Karpas-422 (cell line): ENCODE results near the gene MRTFA. TPM values are rescaled to one million over a fixed set of nuclear protein-coding genes. Genes with fewer than 3 reads are reported as not detected.
"Not testable (repeated sequence)": the region's sequence is repeated elsewhere in the genome, so short reads cannot be mapped to it uniquely, and the experiment has no call there.

ENCODE experiments used
- DNase-seq: peaks from one replicate; pipeline ENCODE4 v3.0.0-alpha.2; 2015
- H2AFZ ChIP-seq: fragments of 200-600 bp; sonication (generic); 2 replicates; pipeline ENCODE4 v1.6.1; 2014; ENCODE audit warnings: antibody characterized with exemption, low read length, mixed read lengths
- H3K27ac ChIP-seq: fragments of 200-600 bp; sonication (generic); 2 replicates; pipeline ENCODE4 v1.5.1; 2014; ENCODE audit warnings: mild to moderate bottlenecking, low read length, moderate library complexity
- H3K27me3 ChIP-seq: fragments of 200-600 bp; sonication (generic); 2 replicates; pipeline ENCODE4 v1.6.1; 2014; ENCODE audit warnings: low read length, mixed read lengths
- H3K36me3 ChIP-seq: fragments of 200-600 bp; sonication (generic); 2 replicates; pipeline ENCODE4 v1.6.1; 2014; ENCODE audit warnings: low read length, mixed read lengths; ENCODE audit not compliant: insufficient read depth
- H3K4me1 ChIP-seq: fragments of 200-600 bp; sonication (generic); 2 replicates; pipeline ENCODE4 v1.6.1; 2014; ENCODE audit warnings: mild to moderate bottlenecking, low read length, mixed read lengths
- H3K4me2 ChIP-seq: fragments of 200-600 bp; sonication (generic); 2 replicates; pipeline ENCODE4 v1.6.1; 2014; ENCODE audit warnings: low read length, low read depth, mild to moderate bottlenecking; ENCODE audit not compliant: poor library complexity, severe bottlenecking
- H3K4me3 ChIP-seq: fragments of 200-600 bp; sonication (generic); 2 replicates; pipeline ENCODE4 v1.5.1; 2014; ENCODE audit warnings: mild to moderate bottlenecking, antibody characterized with exemption, low read length, mixed read lengths
- H3K79me2 ChIP-seq: fragments of 200-600 bp; sonication (generic); 2 replicates; pipeline ENCODE4 v1.6.1; 2014; ENCODE audit warnings: mild to moderate bottlenecking, low read length, mixed read lengths
- H3K9ac ChIP-seq: fragments of 200-600 bp; sonication (generic); 2 replicates; pipeline ENCODE4 v1.6.0; 2014; ENCODE audit warnings: low read length
- H3K9me2 ChIP-seq: fragments of 200-600 bp; sonication (generic), shearing (Covaris generic); replicated peaks from 2 replicates; pipeline ENCODE4 v1.6.0; 2014; ENCODE audit warnings: mild to moderate bottlenecking, low read length, moderate library complexity; ENCODE audit not compliant: insufficient read depth
- H3K9me3 ChIP-seq: fragments of 300-700, 200-600 bp; sonication (generic); 2 replicates; pipeline ENCODE4 v1.6.1; 2014; ENCODE audit warnings: low read length, mixed read lengths
- H4K20me1 ChIP-seq: fragments of 200-600 bp; sonication (generic); 2 replicates; pipeline ENCODE4 v1.6.1; 2014; ENCODE audit warnings: mild to moderate bottlenecking, antibody characterized with exemption, low read length, low read depth; ENCODE audit not compliant: insufficient read depth
- total RNA-seq: library from RNA; depleted of rRNA; stranded (reverse); fragments of >200 nt; shearing (Covaris generic); gene quantifications from 2 replicates; pipeline ENCODE4 v1.2.3, GENCODE V29; 2014; ENCODE audit warnings: low replicate concordance

MRTFA gene
- total RNA-seq, 1 experiment from 2014 or later = 37.2 TPM

DNA sequence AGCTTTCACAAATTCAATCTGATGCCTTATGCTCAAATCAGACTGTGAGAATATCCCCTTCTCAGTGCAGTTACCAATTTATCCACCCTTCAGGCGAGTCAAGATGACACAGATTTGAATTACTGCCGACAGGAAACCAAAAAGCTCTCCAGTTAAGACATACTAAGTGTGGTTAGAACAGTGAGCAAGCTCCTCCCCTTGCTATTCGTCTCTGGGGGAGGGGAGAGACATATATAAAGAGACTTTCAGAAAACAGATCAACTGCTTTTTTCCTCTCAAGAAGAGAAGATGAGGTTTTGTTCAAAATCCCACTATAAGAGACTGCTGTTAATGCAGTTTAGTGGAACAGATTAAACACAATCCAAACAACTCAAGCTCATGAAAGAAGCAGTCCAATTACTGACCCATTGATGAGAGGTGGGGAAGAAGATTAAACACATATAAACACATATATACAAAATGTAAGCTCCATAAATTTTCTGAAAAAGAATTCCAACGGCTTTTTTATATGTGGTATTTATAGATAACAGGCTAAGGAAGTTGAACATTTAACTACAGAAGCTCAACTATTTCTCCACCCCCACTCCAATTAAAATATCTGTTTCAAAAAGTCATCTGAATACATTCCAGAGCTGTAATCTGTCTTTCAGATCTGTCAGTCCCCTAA, 102.7 kb downstream of the MRTFA start:
- Histone ChIP-seq H4K20me1 (no peaks in the 10 kb centered on the region), H3K4me1 (peaks cover 48% of the 10 kb centered on the region), H3K36me3 (no peaks in the 10 kb centered on the region), H3K9me2 (no peaks in the 10 kb centered on the region), H2AFZ (no peak overlapping the region), H3K9me3 (no peaks in the 10 kb centered on the region), H3K27ac (peak overlapping the region; percentile 72), H3K4me2 (peak overlapping the region; percentile 56), H3K9ac (peak overlapping the region; percentile 40), H3K4me3 (peak overlapping the region; percentile 37), H3K27me3 (no peaks in the 10 kb centered on the region), H3K79me2 (peaks cover 40% of the 10 kb centered on the region)
- DNase-seq = peak; percentile 78

DNA sequence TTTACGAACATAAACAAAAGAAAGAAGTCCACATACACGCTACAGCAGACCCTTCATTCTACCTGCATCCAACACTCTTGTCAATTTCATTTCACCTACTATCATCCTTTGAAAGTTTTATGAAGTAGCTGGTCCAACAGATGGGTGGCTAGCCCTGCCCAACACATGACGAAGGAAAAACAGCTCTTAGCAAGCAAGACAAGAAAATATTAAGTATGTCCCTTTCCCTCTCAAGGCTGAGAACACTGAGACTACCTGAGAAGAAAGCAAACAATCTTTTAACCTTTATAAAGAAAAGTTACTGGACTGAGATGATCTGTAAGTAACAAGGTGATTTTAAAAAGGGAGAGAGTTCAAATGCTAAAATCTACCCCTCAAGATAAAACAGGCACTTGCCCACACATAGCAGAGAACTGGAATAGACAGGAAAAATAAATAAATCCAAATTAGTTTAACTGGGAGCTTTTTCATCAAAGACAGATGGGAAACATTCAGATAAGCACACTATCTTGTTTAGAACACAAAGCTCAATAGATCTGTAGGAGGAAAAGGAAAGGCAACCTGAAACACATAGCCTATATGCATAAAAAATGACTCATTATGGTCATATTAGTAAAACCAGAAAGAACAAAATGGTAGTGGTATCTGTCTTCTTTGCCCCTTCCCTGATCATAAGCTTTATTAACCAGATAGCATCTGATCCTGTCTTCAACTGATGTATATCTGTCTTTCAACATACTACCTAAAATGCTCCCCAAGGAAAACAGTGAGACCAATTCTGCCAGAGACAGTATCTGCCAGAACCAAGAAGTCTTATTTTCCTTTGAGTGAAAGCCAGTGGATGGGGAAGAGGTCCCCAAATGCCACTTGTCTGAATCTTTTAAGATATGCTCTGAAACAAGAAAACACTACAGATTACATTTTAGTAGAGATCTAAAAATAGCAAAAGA, 104.3 kb downstream of the MRTFA start:
- Histone ChIP-seq H3K9ac (peak overlapping the region; percentile 8), H3K4me2 (peak overlapping the region; percentile 56), H3K9me3 (no peaks in the 10 kb centered on the region), H3K4me3 (peak overlapping the region; percentile 37), H3K9me2 (no peaks in the 10 kb centered on the region), H3K79me2 (peaks cover 41% of the 10 kb centered on the region), H2AFZ (no peak overlapping the region), H3K36me3 (no peaks in the 10 kb centered on the region), H4K20me1 (no peaks in the 10 kb centered on the region), H3K27me3 (no peaks in the 10 kb centered on the region), H3K27ac (peak overlapping the region; percentile 72), H3K4me1 (peaks cover 48% of the 10 kb centered on the region)
- no peak for DNase-seq

DNA sequence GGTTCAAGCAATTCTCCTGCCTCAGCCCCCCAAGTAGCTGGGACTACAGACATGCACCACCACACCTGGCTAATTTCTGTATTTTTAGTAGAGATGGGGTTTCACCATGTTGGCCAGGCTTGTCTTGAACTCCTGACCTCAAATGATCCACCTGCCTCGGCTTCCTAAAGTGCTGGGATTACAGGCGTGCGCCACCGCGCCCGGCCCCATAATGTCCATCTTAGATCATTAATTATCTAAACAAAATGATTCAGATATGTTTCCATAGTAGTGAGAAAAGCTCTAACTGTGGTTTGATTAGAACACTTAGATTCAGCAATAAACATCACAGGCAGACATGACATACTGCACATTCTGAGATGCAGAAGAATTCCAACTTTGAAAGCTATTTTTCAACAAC, 106.1 kb downstream of the MRTFA start:
- peaks cover 48% of the 10 kb centered on the region for H3K4me1 ChIP-seq
- not testable (repeated sequence) for DNase-seq, H3K9me3 ChIP-seq, H4K20me1 ChIP-seq, H3K9ac ChIP-seq, H3K4me3 ChIP-seq, H3K27me3 ChIP-seq, H3K27ac ChIP-seq, H3K9me2 ChIP-seq, H2AFZ ChIP-seq, H3K4me2 ChIP-seq, H3K36me3 ChIP-seq
- H3K79me2 ChIP-seq = peaks cover 45% of the 10 kb centered on the region

DNA sequence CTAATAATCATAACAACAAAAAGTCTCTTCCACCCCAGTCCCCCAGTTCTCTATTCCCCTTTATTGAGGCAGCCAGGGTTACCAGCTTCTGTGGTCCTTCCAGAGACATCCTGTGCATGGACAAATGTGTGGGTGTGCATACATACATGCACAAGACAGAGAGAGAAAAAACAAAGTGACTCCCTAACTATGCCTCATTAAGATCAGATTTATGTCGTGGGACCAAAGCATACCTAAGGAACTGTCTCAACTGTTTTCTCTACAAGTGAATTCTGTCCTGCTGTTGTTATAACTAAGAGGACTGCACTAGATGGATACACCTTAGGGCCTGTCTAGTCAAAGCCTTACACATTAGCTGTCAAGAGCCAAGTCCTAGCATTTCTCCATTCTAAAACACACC, 106.7 kb downstream of the MRTFA start:
- Histone ChIP-seq H3K9ac (no peak overlapping the region), H3K9me2 (no peaks in the 10 kb centered on the region), H4K20me1 (no peaks in the 10 kb centered on the region), H3K27me3 (no peaks in the 10 kb centered on the region), H3K36me3 (no peaks in the 10 kb centered on the region), H3K27ac (no peak overlapping the region), H3K4me3 (no peak overlapping the region), H3K79me2 (peaks cover 48% of the 10 kb centered on the region), H2AFZ (no peak overlapping the region), H3K4me2 (no peak overlapping the region), H3K4me1 (peaks cover 43% of the 10 kb centered on the region), H3K9me3 (no peaks in the 10 kb centered on the region)
- DNase-seq = no peak

DNA sequence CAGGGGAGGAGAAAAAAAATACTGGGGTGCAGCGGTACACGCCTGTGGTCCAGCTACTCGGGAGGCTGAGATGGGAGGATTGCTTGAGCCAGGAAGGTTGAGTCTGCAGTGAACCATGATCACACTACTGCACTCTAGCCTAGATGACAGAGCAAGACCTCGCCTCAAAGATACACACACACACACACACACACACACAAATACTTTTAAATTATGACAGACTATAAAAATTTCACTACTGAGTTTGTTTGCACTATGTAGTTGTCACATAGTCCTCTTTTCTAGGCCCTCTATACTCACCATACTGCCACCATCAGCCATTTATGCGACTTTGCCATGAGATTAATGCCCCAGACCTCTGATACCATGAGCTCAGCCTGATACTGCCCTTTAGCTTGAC, 109.6 kb downstream of the MRTFA start:
- H4K20me1 ChIP-seq = no peaks in the 10 kb centered on the region
- peaks cover 14% of the 10 kb centered on the region for H3K4me1 ChIP-seq
- H3K27me3 ChIP-seq = no peaks in the 10 kb centered on the region
- H3K27ac ChIP-seq = no peak overlapping the region
- H3K36me3 ChIP-seq = no peaks in the 10 kb centered on the region
- no peak overlapping the region for H3K9ac ChIP-seq
- H2AFZ ChIP-seq = no peak overlapping the region
- no peak overlapping the region for H3K4me3 ChIP-seq
- no peak overlapping the region for H3K4me2 ChIP-seq
- no peak for DNase-seq
- H3K9me3 ChIP-seq = no peaks in the 10 kb centered on the region
- H3K79me2 ChIP-seq = peaks cover 60% of the 10 kb centered on the region
- H3K9me2 ChIP-seq = no peaks in the 10 kb centered on the region

DNA sequence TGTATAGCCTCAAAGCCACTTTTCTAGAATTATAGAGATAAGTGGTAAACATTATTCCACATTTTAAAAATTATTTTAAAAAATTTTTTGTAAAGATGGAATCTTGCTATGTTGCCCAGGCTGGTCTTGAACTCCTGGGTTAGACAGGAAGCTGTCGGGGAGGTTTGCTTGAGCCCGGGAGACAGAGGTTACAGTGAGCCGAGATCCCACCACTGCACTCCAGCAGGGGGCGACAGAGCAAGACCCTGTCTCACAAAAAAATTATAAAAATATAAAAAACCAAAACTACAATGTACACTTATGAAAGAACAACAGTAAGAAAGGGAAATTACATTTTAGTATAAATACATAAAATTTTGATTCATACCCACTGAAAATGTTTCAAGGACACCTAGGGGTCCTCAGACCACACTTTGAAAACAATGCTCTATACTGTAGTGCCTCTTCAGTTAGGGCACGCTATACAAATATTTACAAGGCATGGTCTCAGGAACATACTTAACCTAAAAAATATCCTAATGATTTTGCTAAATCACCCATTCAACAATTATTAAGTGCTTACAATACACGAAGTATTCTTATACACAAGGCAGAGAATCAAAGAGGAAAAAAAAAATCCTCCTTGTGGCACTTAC, 111.2 kb downstream of the MRTFA start:
- peaks cover 3% of the 10 kb centered on the region; the same call in 1 of the 2 replicates for H3K4me1 ChIP-seq
- no peak overlapping the region for H3K4me3 ChIP-seq
- H3K27me3 ChIP-seq = no peaks in the 10 kb centered on the region
- peak; percentile 87 for DNase-seq
- no peak overlapping the region for H3K9ac ChIP-seq
- no peak overlapping the region for H3K4me2 ChIP-seq
- H3K9me3 ChIP-seq = no peaks in the 10 kb centered on the region; the same call in 1 of the 2 replicates
- 0 out of 2 replicates have a peak, but pooled peaks cover 3% of the 10 kb centered on the region for H3K36me3 ChIP-seq
- no peaks in the 10 kb centered on the region for H4K20me1 ChIP-seq
- H2AFZ ChIP-seq = no peak overlapping the region
- H3K9me2 ChIP-seq = no peaks in the 10 kb centered on the region
- peaks cover 54% of the 10 kb centered on the region for H3K79me2 ChIP-seq
- H3K27ac ChIP-seq = no peak overlapping the region

DNA sequence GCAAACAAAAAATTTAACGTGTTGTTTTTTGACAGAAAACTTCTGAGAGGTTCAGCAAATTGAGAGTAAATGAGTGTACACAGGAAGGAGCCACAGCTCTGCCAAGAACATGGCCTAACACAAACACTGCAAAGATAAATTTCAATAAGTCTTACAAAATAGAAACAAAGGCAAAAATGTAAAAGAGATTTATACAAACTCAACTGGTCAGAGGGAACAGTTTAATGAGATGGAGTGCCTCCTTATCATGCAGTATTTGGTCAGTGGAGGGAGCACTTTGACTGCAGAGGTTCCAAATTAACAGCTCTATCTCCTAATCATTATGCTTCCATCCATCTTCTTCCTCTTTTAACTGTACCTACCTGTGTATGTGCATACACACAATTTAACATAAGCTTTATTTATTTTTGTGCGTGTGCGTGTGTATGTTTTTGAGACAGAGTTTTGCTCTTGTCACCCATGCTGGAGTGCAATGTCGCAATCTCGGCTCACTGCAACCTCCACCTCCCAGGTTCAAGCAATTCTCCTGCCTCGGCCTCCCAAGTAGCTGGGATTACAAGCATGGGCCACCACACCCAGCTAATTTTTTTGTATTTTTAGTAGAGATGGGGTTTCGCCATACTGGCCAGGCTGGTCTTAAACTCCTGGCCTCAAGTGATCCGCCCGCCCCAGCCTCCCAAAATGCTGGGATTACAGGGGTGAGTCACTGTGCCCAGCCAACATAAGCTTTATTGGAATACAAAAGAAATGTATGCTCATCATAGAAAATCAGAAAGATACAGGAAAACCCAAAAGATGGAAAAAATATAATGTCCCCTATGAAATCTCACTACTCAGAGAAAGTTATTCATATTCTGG, 111.9 kb downstream of the MRTFA start:
- Histone ChIP-seq H3K36me3 (0 out of 2 replicates have a peak, but pooled peaks cover 3% of the 10 kb centered on the region), H3K79me2 (peaks cover 49% of the 10 kb centered on the region), H3K4me3 (no peak overlapping the region), H3K27ac (no peak overlapping the region), H4K20me1 (no peaks in the 10 kb centered on the region), H3K9me2 (no peaks in the 10 kb centered on the region), H3K27me3 (no peaks in the 10 kb centered on the region), H3K4me2 (no peak overlapping the region), H3K9me3 (no peaks in the 10 kb centered on the region; the same call in 1 of the 2 replicates), H3K4me1 (no peaks in the 10 kb centered on the region), H3K9ac (no peak overlapping the region), H2AFZ (no peak overlapping the region)
- peak; percentile 60 for DNase-seq
